ENCODE measurements around the gene NADSYN1.

- no peak for TF ChIP-seq POLR2AphosphoS5 (IDR thresholded peaks at IDR 0.05)
- TF ChIP-seq, protein P1, sequence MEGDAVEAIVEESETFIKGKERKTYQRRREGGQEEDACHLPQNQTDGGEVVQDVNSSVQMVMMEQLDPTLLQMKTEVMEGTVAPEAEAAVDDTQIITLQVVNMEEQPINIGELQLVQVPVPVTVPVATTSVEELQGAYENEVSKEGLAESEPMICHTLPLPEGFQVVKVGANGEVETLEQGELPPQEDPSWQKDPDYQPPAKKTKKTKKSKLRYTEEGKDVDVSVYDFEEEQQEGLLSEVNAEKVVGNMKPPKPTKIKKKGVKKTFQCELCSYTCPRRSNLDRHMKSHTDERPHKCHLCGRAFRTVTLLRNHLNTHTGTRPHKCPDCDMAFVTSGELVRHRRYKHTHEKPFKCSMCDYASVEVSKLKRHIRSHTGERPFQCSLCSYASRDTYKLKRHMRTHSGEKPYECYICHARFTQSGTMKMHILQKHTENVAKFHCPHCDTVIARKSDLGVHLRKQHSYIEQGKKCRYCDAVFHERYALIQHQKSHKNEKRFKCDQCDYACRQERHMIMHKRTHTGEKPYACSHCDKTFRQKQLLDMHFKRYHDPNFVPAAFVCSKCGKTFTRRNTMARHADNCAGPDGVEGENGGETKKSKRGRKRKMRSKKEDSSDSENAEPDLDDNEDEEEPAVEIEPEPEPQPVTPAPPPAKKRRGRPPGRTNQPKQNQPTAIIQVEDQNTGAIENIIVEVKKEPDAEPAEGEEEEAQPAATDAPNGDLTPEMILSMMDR (IDR thresholded peaks at IDR 0.05) = no peak
These were observed 95.1 kb downstream of the NADSYN1 start, which contains the start of gene KRTAP5-9 for GRCh38 chr11:71548120-71548519.

Data from transverse colon (tissue), 4 donors.